Measurements from ENCODE around the gene GSTA4. TPM values are rescaled to one million over a fixed set of nuclear protein-coding genes. Genes with fewer than 3 reads are reported as not detected.

The GSTA4 gene
- total and polyA plus RNA-seq, 2 experiments from 2014 or later: 19.3 to 29.9 TPM

DNA sequence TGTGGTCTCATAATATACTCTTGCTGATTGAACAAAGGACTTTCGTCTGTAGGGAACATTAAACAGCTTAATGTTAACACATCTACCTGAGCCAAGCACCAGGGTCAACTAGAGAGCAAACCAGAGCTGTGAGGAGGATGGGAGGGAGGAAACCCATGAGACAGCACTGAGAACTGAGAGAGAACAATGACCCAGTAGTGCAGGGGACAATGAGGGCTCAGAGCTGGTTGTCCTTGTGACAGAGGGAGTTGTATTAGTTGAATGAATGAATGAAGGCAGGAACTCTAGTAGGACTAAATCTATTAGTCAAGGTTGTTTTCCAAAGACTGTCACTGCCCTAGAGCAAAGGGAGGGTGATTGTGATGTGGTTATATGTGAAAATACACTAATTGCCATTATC, 28.2 kb upstream of the GSTA4 start:
- Mint-ChIP-seq H3K4me1 (peaks cover 5% of the 10 kb centered on the region; the same call in 1 of the 3 replicates), H3K9me3 (no peaks in the 10 kb centered on the region), H3K27ac (no peak overlapping the region), H3K27me3 (ENCODE audit: insufficient read depth, low read depth, poor library complexity) (no peaks in the 10 kb centered on the region), H3K36me3 (ENCODE audit: low read depth) (no peaks in the 10 kb centered on the region; the same call in 1 of the 3 replicates), H3K4me3 (no peak overlapping the region)
- DNase-seq (ENCODE audit: low spot score) (no peak), ATAC-seq (no peak)
- no peak overlapping the region for H2AFZ ChIP-seq
- no peaks in the 10 kb centered on the region for H3K79me2 ChIP-seq (replicated peaks; ENCODE audit: insufficient read depth)
- no peak for TF ChIP-seq NANOG (IDR thresholded peaks at IDR 0.05; ENCODE audit: borderline replicate concordance)
- TF ChIP-seq CREB1 (CRISPR knock-in tag; IDR thresholded peaks at IDR 0.05; ENCODE audit: low read depth): no peak
- TF ChIP-seq POLR2AphosphoS5 (IDR thresholded peaks at IDR 0.05; ENCODE audit: low read depth): no peak
- no peak for TF ChIP-seq STAT1 (IDR thresholded peaks at IDR 0.05; ENCODE audit: unreplicated experiment)
- TF ChIP-seq, protein P1, sequence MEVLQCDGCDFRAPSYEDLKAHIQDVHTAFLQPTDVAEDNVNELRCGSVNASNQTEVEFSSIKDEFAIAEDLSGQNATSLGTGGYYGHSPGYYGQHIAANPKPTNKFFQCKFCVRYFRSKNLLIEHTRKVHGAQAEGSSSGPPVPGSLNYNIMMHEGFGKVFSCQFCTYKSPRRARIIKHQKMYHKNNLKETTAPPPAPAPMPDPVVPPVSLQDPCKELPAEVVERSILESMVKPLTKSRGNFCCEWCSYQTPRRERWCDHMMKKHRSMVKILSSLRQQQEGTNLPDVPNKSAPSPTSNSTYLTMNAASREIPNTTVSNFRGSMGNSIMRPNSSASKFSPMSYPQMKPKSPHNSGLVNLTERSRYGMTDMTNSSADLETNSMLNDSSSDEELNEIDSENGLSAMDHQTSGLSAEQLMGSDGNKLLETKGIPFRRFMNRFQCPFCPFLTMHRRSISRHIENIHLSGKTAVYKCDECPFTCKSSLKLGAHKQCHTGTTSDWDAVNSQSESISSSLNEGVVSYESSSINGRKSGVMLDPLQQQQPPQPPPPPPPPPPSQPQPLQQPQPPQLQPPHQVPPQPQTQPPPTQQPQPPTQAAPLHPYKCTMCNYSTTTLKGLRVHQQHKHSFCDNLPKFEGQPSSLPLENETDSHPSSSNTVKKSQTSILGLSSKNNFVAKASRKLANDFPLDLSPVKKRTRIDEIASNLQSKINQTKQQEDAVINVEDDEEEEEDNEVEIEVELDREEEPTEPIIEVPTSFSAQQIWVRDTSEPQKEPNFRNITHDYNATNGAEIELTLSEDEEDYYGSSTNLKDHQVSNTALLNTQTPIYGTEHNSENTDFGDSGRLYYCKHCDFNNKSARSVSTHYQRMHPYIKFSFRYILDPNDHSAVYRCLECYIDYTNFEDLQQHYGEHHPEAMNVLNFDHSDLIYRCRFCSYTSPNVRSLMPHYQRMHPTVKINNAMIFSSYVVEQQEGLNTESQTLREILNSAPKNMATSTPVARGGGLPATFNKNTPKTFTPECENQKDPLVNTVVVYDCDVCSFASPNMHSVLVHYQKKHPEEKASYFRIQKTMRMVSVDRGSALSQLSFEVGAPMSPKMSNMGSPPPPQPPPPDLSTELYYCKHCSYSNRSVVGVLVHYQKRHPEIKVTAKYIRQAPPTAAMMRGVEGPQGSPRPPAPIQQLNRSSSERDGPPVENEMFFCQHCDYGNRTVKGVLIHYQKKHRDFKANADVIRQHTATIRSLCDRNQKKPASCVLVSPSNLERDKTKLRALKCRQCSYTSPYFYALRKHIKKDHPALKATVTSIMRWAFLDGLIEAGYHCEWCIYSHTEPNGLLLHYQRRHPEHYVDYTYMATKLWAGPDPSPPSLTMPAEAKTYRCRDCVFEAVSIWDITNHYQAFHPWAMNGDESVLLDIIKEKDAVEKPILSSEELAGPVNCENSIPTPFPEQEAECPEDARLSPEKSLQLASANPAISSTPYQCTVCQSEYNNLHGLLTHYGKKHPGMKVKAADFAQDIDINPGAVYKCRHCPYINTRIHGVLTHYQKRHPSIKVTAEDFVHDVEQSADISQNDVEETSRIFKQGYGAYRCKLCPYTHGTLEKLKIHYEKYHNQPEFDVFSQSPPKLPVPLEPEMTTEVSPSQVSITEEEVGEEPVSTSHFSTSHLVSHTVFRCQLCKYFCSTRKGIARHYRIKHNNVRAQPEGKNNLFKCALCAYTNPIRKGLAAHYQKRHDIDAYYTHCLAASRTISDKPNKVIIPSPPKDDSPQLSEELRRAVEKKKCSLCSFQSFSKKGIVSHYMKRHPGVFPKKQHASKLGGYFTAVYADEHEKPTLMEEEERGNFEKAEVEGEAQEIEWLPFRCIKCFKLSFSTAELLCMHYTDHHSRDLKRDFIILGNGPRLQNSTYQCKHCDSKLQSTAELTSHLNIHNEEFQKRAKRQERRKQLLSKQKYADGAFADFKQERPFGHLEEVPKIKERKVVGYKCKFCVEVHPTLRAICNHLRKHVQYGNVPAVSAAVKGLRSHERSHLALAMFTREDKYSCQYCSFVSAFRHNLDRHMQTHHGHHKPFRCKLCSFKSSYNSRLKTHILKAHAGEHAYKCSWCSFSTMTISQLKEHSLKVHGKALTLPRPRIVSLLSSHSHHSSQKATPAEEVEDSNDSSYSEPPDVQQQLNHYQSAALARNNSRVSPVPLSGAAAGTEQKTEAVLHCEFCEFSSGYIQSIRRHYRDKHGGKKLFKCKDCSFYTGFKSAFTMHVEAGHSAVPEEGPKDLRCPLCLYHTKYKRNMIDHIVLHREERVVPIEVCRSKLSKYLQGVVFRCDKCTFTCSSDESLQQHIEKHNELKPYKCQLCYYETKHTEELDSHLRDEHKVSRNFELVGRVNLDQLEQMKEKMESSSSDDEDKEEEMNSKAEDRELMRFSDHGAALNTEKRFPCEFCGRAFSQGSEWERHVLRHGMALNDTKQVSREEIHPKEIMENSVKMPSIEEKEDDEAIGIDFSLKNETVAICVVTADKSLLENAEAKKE (CRISPR knock-in tag; IDR thresholded peaks at IDR 0.05): no peak
- TF ChIP-seq, protein P2, sequence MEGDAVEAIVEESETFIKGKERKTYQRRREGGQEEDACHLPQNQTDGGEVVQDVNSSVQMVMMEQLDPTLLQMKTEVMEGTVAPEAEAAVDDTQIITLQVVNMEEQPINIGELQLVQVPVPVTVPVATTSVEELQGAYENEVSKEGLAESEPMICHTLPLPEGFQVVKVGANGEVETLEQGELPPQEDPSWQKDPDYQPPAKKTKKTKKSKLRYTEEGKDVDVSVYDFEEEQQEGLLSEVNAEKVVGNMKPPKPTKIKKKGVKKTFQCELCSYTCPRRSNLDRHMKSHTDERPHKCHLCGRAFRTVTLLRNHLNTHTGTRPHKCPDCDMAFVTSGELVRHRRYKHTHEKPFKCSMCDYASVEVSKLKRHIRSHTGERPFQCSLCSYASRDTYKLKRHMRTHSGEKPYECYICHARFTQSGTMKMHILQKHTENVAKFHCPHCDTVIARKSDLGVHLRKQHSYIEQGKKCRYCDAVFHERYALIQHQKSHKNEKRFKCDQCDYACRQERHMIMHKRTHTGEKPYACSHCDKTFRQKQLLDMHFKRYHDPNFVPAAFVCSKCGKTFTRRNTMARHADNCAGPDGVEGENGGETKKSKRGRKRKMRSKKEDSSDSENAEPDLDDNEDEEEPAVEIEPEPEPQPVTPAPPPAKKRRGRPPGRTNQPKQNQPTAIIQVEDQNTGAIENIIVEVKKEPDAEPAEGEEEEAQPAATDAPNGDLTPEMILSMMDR (conservative IDR thresholded peaks at IDR 0.05; ENCODE audit: low read depth in 2 of 2): no peak
- TF ChIP-seq ZNF114 (CRISPR knock-in tag; IDR thresholded peaks at IDR 0.05): no peak
- TF ChIP-seq EZH2 (IDR thresholded peaks at IDR 0.05; ENCODE audit: low read depth, unreplicated experiment): no peak
- TF ChIP-seq ZNF331 (CRISPR knock-in tag; IDR thresholded peaks at IDR 0.05; ENCODE audit: low read depth): no peak
- TF ChIP-seq, protein P3, sequence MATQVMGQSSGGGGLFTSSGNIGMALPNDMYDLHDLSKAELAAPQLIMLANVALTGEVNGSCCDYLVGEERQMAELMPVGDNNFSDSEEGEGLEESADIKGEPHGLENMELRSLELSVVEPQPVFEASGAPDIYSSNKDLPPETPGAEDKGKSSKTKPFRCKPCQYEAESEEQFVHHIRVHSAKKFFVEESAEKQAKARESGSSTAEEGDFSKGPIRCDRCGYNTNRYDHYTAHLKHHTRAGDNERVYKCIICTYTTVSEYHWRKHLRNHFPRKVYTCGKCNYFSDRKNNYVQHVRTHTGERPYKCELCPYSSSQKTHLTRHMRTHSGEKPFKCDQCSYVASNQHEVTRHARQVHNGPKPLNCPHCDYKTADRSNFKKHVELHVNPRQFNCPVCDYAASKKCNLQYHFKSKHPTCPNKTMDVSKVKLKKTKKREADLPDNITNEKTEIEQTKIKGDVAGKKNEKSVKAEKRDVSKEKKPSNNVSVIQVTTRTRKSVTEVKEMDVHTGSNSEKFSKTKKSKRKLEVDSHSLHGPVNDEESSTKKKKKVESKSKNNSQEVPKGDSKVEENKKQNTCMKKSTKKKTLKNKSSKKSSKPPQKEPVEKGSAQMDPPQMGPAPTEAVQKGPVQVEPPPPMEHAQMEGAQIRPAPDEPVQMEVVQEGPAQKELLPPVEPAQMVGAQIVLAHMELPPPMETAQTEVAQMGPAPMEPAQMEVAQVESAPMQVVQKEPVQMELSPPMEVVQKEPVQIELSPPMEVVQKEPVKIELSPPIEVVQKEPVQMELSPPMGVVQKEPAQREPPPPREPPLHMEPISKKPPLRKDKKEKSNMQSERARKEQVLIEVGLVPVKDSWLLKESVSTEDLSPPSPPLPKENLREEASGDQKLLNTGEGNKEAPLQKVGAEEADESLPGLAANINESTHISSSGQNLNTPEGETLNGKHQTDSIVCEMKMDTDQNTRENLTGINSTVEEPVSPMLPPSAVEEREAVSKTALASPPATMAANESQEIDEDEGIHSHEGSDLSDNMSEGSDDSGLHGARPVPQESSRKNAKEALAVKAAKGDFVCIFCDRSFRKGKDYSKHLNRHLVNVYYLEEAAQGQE (IDR thresholded peaks at IDR 0.05; ENCODE audit: unreplicated experiment): no peak
- no peak for TF ChIP-seq EZH2phosphoT487 (IDR thresholded peaks at IDR 0.05; ENCODE audit: unreplicated experiment)
- no peak for TF ChIP-seq JUNB (IDR thresholded peaks at IDR 0.05; ENCODE audit: unreplicated experiment)
- TF ChIP-seq, protein P4, sequence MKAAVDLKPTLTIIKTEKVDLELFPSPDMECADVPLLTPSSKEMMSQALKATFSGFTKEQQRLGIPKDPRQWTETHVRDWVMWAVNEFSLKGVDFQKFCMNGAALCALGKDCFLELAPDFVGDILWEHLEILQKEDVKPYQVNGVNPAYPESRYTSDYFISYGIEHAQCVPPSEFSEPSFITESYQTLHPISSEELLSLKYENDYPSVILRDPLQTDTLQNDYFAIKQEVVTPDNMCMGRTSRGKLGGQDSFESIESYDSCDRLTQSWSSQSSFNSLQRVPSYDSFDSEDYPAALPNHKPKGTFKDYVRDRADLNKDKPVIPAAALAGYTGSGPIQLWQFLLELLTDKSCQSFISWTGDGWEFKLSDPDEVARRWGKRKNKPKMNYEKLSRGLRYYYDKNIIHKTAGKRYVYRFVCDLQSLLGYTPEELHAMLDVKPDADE (IDR thresholded peaks at IDR 0.05): no peak
- no peak overlapping the region for H3K4me3 ChIP-seq
- H3F3A ChIP-seq (replicated peaks; ENCODE audit: low read depth): no peaks in the 10 kb centered on the region
- H3K27me3 ChIP-seq (ENCODE audit: insufficient read depth): no peaks in the 10 kb centered on the region
- H3K27ac ChIP-seq (ENCODE audit: low read depth): no peak overlapping the region
- no peaks in the 10 kb centered on the region for H3K36me3 ChIP-seq (ENCODE audit: insufficient read depth)
- no peaks in the 10 kb centered on the region for H4K20me1 ChIP-seq (replicated peaks; ENCODE audit: insufficient read depth)
- H3K9me2 ChIP-seq (ENCODE audit: insufficient read depth): no peaks in the 10 kb centered on the region
- H3K4me1 ChIP-seq (ENCODE audit: insufficient read depth): no peaks in the 10 kb centered on the region
- no peak overlapping the region for H3K4me2 ChIP-seq
